Retina (tissue), 1 donor: ENCODE data around the gene CTRL.
"Not testable (repeated sequence)": the region's sequence is repeated elsewhere in the genome, so short reads cannot be mapped to it uniquely, and the experiment has no call there.

Experiments used
- DNase-seq: peaks from one replicate; pipeline ENCODE4 v3.0.0-alpha.2; 2016

Gene CTRL

GRCh38 chr16:67931712-67932461 is at the start of gene CTRL:
CTRL (minus strand) TSS chr16:67931862; CDS start chr16:67931852, 10 bp downstream.
- no peak for DNase-seq

GRCh38 chr16:67979955-67980678 is 48.5 kb upstream of the CTRL start, which contains the start of gene DPEP3:
DPEP3 (minus strand) TSS chr16:67980499; CDS start chr16:67980380, 119 bp downstream.
- DNase-seq, result no peak

GRCh38 chr16:67977469-67978227 is 46.0 kb upstream of the CTRL start:
- DNase-seq, result no peak

- no peak for DNase-seq
Observed at GRCh38 chr16:67977005-67977404, 45.3 kb upstream of the CTRL start.

GRCh38 chr16:67976205-67976604 is 44.5 kb upstream of the CTRL start:
- no peak for DNase-seq

- DNase-seq, result no peak
Observed at GRCh38 chr16:67975321-67976105, 43.9 kb upstream of the CTRL start.

GRCh38 chr16:67972285-67972684 is 40.6 kb upstream of the CTRL start:
- not testable (repeated sequence) for DNase-seq

- no peak for DNase-seq
Observed at GRCh38 chr16:67971111-67971510, 39.4 kb upstream of the CTRL start.

GRCh38 chr16:67969254-67970039 is 37.8 kb upstream of the CTRL start:
- no peak for DNase-seq

- DNase-seq, result peak; percentile 65
Observed at GRCh38 chr16:67968400-67969253, 37.0 kb upstream of the CTRL start, which contains the start of gene SLC12A4. SLC12A4 (minus strand) TSS chr16:67968637; CDS start chr16:67968553, 84 bp downstream.

GRCh38 chr16:67967958-67968399 is 36.3 kb upstream of the CTRL start:
- DNase-seq, result peak; percentile 58

- DNase-seq, result no peak
Observed at GRCh38 chr16:67967183-67967957, 35.7 kb upstream of the CTRL start.

GRCh38 chr16:67966549-67967182 is 35.0 kb upstream of the CTRL start:
- no peak for DNase-seq

- DNase-seq, result no peak
Observed at GRCh38 chr16:67965668-67966548, 34.2 kb upstream of the CTRL start.

GRCh38 chr16:67964477-67965131 is 32.9 kb upstream of the CTRL start:
- DNase-seq, result no peak

- peak; percentile 25 for DNase-seq
Observed at GRCh38 chr16:67963662-67964321, 32.1 kb upstream of the CTRL start.

GRCh38 chr16:67963292-67963661 is 31.6 kb upstream of the CTRL start:
- DNase-seq, result no peak
